Activated CD4-positive, alpha-beta T cell treated with anti-CD3 and anti-CD28 coated beads, Interleukin-2, amount 10 ng/mL, durations not matched to agents 7 days and 5 days (primary cell): ENCODE data around the gene DAPK1. TPM values are rescaled to one million over a fixed set of nuclear protein-coding genes. Genes with fewer than 3 reads are reported as not detected.

Experiments
- CTCF ChIA-PET: fragments of 350-600 bp; sonication (Branson Sonifier 250); formaldehyde crosslinking; loops from one replicate; lab custom pipeline; 2021; ENCODE audit warnings: antibody characterized with exemption; lab: Charles Lee
- POLR2A ChIA-PET: fragments of 350-600 bp; sonication (Branson Sonifier 250); formaldehyde crosslinking; loops from one replicate; lab custom pipeline; 2021; ENCODE audit warnings: antibody characterized with exemption; lab: Charles Lee
- DNase-seq: peaks from one replicate; pipeline ENCODE4 v3.0.0-alpha.2; 2020
- H3K27ac Mint-ChIP-seq: one replicate; pipeline ENCODE4 v1.8.0; 2021; ENCODE audit warnings: mild to moderate bottlenecking, moderate library complexity, mixed read lengths
- H3K27me3 Mint-ChIP-seq: one replicate; pipeline ENCODE4 v1.8.0; 2021; ENCODE audit warnings: mixed read lengths
- H3K36me3 Mint-ChIP-seq: one replicate; pipeline ENCODE4 v1.8.0; 2021; ENCODE audit warnings: low read depth, mixed read lengths
- H3K4me1 Mint-ChIP-seq: one replicate; pipeline ENCODE4 v1.8.0; 2021; ENCODE audit warnings: mixed read lengths
- H3K4me3 Mint-ChIP-seq: one replicate; pipeline ENCODE4 v1.8.0; 2021; ENCODE audit warnings: mild to moderate bottlenecking, moderate library complexity, mixed read lengths
- H3K9me3 Mint-ChIP-seq: one replicate; pipeline ENCODE4 v1.8.0; 2021; ENCODE audit warnings: mixed read lengths
- total RNA-seq, 2 experiments: library from RNA; stranded (reverse); gene quantifications; one replicate each; pipeline ENCODE4 v1.2.3, GENCODE V29; 2021

DAPK1 gene
- under 1 TPM; 0.30 to 0.35 TPM for total RNA-seq

DNA sequence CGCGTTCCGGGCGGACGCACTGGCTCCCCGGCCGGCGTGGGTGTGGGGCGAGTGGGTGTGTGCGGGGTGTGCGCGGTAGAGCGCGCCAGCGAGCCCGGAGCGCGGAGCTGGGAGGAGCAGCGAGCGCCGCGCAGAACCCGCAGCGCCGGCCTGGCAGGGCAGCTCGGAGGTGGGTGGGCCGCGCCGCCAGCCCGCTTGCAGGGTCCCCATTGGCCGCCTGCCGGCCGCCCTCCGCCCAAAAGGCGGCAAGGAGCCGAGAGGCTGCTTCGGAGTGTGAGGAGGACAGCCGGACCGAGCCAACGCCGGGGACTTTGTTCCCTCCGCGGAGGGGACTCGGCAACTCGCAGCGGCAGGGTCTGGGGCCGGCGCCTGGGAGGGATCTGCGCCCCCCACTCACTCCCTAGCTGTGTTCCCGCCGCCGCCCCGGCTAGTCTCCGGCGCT, at the start of gene DAPK1:
TSS of gene DAPK1 (plus strand) at position 264 of the 442 bp plus-strand sequence. CDS start 1,211 bp downstream, outside the sequence.
- no peaks in the 10 kb centered on the region for H3K9me3 Mint-ChIP-seq
- POLR2A ChIA-PET = interaction anchor here (0.6 kb wide), 1 partner anchor 14 kb away, joined by 8 read pairs; no protein-coding TSS in a partner anchor
- H3K4me3 Mint-ChIP-seq = peak within 1 kb of the TSS; percentile 49
- no peak within 1 kb of the TSS for H3K27ac Mint-ChIP-seq
- peaks cover 54% of the 10 kb centered on the region for H3K27me3 Mint-ChIP-seq
- no peak for DNase-seq
- H3K4me1 Mint-ChIP-seq = peaks cover 20% of the 10 kb centered on the region
- no peaks in the 10 kb centered on the region for H3K36me3 Mint-ChIP-seq
- CTCF ChIA-PET = interaction anchor here (0.6 kb wide), 2 partner anchors 102 to 108 kb away, joined by 3 to 4 read pairs; no protein-coding TSS in a partner anchor

GRCh38 chr9:87451149-87451548, 46.5 kb upstream of the DAPK1 start:
- Mint-ChIP-seq H3K36me3 (no peaks in the 10 kb centered on the region), H3K9me3 (peaks cover 12% of the 10 kb centered on the region), H3K4me1 (no peaks in the 10 kb centered on the region), H3K27me3 (peaks cover 3% of the 10 kb centered on the region), H3K4me3 (no peak overlapping the region), H3K27ac (no peak overlapping the region)
- POLR2A ChIA-PET = no interaction called here
- DNase-seq = no peak
- CTCF ChIA-PET = no interaction called here

GRCh38 chr9:87455407-87455806, 42.3 kb upstream of the DAPK1 start:
- Mint-ChIP-seq H3K4me1 (no peaks in the 10 kb centered on the region), H3K27ac (no peak overlapping the region), H3K4me3 (no peak overlapping the region), H3K36me3 (no peaks in the 10 kb centered on the region), H3K9me3 (peaks cover 16% of the 10 kb centered on the region), H3K27me3 (peaks cover 3% of the 10 kb centered on the region)
- ChIA-PET POLR2A (no interaction called here), CTCF (no interaction called here)
- no peak for DNase-seq

DNA sequence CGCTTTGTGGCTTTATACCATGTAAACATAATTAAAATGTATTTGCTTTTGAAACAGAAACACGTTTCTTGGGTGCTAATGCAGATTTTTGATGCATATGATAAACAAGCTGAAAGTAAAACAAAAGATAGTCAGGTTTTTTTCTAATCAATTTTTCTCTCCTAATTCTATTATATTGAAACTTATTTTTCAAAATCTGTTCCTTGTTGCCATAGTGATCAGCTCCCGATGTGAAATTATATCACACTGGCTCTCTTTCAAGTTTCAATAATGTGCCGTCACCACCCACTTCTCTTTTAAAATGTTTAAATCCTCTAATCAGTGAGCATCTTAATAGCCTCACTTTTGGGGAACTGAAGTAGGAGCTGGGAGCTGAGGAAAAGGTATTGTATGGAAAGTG, 36.4 kb upstream of the DAPK1 start:
- CTCF ChIA-PET = interaction anchor here (0.7 kb wide), 2 partner anchors 347 to 1088 kb away, joined by 3 to 5 read pairs; no protein-coding TSS in a partner anchor
- H3K9me3 Mint-ChIP-seq = peaks cover 4% of the 10 kb centered on the region
- POLR2A ChIA-PET = no interaction called here

DNA sequence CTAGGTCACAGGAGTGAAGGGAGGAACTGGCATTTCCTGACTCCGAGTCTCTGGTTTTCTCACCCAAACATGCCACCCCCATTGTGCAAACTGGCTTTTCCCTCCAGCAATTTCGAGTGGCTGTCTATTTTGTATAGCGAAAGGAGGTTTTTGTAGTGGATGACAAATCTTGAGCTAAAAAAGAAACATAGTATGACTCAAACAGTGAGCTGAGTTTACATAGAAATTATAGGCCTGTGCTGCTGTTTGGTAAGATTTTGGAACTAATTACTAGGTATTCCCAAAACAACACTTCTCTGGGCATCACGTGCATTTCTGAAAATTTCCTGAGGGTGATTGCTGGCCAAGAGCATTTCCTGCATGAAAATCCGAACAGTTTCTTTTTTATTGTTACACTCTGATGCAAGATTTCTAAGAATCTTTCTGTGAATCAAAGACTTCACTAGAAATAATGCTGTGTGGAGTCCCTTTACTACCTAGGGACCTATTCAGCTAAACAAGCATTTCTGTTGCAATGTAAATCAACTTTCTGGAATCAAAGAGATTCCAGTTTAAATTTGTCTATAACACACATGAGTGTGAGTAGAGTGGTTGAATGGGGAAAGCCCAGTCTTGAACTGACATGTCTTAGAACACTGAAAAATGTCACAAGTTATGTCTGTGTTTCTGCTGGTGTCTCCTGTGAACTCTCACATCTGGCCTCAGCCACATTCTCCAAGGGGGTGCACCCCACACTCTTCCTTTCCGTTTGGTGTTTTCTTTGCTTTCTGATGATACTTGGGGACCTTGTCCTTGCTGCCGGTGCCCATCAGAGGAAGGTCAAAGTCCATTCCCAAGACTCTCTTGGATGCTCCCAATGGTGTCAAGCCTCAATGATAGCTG, 33.3 kb upstream of the DAPK1 start:
- Mint-ChIP-seq H3K9me3 (peaks cover 2% of the 10 kb centered on the region), H3K4me1 (peaks cover 13% of the 10 kb centered on the region), H3K27ac (no peak overlapping the region), H3K27me3 (no peaks in the 10 kb centered on the region), H3K4me3 (no peak overlapping the region), H3K36me3 (no peaks in the 10 kb centered on the region)
- DNase-seq = no peak
- POLR2A ChIA-PET = no interaction called here
- CTCF ChIA-PET = interaction anchor here (0.7 kb wide), 1 partner anchor 1433 kb away, joined by 5 read pairs; no protein-coding TSS in a partner anchor

More for the DNA sequence above, 36.4 kb upstream of the DAPK1 start:
- Mint-ChIP-seq H3K36me3 (no peaks in the 10 kb centered on the region), H3K27ac (no peak overlapping the region), H3K4me1 (peaks cover 13% of the 10 kb centered on the region), H3K27me3 (no peaks in the 10 kb centered on the region), H3K4me3 (no peak overlapping the region)
- DNase-seq = no peak

GRCh38 chr9:87464992-87465378, 32.7 kb upstream of the DAPK1 start:
- POLR2A ChIA-PET = no interaction called here
- no peak for DNase-seq
- Mint-ChIP-seq H3K9me3 (peaks cover 2% of the 10 kb centered on the region), H3K4me1 (peaks cover 13% of the 10 kb centered on the region), H3K4me3 (no peak overlapping the region), H3K27me3 (no peaks in the 10 kb centered on the region), H3K27ac (no peak overlapping the region), H3K36me3 (no peaks in the 10 kb centered on the region)
- CTCF ChIA-PET = interaction anchor here (0.7 kb wide), 1 partner anchor 1433 kb away, joined by 5 read pairs; no protein-coding TSS in a partner anchor

DNA sequence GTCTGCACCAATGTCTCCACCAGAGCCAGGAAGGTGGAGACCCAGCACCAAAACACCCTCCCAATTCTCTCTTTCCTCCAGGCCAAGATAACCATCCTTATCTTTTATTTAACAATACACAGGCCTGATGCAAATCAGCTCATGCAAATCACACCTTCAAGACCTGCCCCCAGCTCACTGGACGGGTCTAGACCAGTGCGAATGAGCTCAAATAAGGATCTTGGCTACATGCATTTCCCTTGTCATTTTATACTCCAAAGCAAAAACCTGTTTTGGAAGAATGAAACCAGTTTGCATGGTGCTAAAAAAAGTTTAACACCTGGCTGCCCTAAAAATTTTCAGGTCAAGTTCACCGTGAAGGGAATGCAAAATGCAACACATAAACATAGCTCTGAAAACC, 31.9 kb upstream of the DAPK1 start:
- ChIA-PET POLR2A (no interaction called here), CTCF (interaction anchor here (0.6 kb wide), 1 partner anchor 54 kb away, joined by 5 read pairs; no protein-coding TSS in a partner anchor)
- Mint-ChIP-seq H3K27me3 (no peaks in the 10 kb centered on the region), H3K36me3 (no peaks in the 10 kb centered on the region), H3K9me3 (peaks cover 2% of the 10 kb centered on the region), H3K27ac (no peak overlapping the region), H3K4me3 (no peak overlapping the region), H3K4me1 (peaks cover 13% of the 10 kb centered on the region)
- no peak for DNase-seq

- ChIA-PET POLR2A (no interaction called here), CTCF (no interaction called here)
- H3K27ac Mint-ChIP-seq = no peak overlapping the region
These were observed 30.5 kb upstream of the DAPK1 start for GRCh38 chr9:87467187-87467586.

DNA sequence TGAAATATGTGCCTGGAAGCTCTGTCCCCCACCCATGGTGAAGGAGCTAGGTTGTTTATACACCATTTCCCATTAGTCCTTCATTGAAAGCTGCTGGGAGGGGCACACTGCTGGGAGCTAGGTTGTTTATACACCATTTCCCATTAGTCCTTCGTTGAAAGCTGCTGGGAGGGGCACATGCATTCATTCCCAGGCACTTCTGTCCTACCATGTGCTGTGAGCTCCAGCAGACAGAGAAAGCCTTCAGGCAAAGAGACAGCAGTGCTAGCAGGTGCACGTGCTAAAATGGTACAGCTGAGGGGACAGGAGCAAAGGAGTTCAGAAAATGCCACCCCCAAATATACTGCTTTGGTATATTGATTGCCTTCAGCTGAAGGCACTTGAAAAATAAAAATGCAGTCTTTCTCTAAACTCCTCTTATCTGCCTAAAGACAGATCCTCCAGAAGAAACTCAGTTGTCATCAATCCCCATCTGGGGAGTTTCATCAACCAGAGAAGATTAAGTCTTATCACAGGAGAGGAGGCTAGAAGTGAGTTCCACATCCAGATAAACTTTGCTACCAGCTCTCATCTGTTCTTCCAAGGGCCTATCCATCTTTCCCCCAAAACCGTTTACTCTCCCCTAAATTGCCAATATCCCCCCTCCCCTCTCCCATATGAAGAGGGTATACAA, 27.7 kb upstream of the DAPK1 start:
- POLR2A ChIA-PET = no interaction called here
- Mint-ChIP-seq H3K27ac (no peak overlapping the region), H3K36me3 (no peaks in the 10 kb centered on the region), H3K9me3 (peaks cover 2% of the 10 kb centered on the region), H3K4me1 (peaks cover under 1% of the 10 kb centered on the region), H3K27me3 (no peaks in the 10 kb centered on the region), H3K4me3 (no peak overlapping the region)
- CTCF ChIA-PET = no interaction called here
- no peak for DNase-seq

More at GRCh38 chr9:87467187-87467586, 30.5 kb upstream of the DAPK1 start:
- Mint-ChIP-seq H3K27me3 (no peaks in the 10 kb centered on the region), H3K4me3 (no peak overlapping the region), H3K36me3 (no peaks in the 10 kb centered on the region), H3K4me1 (peaks cover 13% of the 10 kb centered on the region), H3K9me3 (peaks cover 2% of the 10 kb centered on the region)
- no peak for DNase-seq

- H3K4me3 Mint-ChIP-seq = no peak overlapping the region
- no peaks in the 10 kb centered on the region for H3K4me1 Mint-ChIP-seq
- ChIA-PET CTCF (interaction anchor here (0.6 to 0.7 kb wide), 2 partner anchors 361 to 785 kb away, joined by 3 to 4 read pairs; no protein-coding TSS in a partner anchor), POLR2A (no interaction called here)
- no peaks in the 10 kb centered on the region for H3K27me3 Mint-ChIP-seq
- no peaks in the 10 kb centered on the region for H3K36me3 Mint-ChIP-seq
- no peak overlapping the region for H3K27ac Mint-ChIP-seq
- no peak for DNase-seq
- H3K9me3 Mint-ChIP-seq = peaks cover 2% of the 10 kb centered on the region
These were observed 25.9 kb upstream of the DAPK1 start for GRCh38 chr9:87471746-87472145.

- CTCF ChIA-PET = no interaction called here
- POLR2A ChIA-PET = no interaction called here
- Mint-ChIP-seq H3K36me3 (no peaks in the 10 kb centered on the region), H3K4me1 (peaks cover 6% of the 10 kb centered on the region), H3K9me3 (no peaks in the 10 kb centered on the region), H3K27ac (no peak overlapping the region), H3K27me3 (no peaks in the 10 kb centered on the region), H3K4me3 (no peak overlapping the region)
- DNase-seq = no peak
These were observed 22.2 kb upstream of the DAPK1 start for GRCh38 chr9:87475463-87475862.

GRCh38 chr9:87478226-87478992, 19.3 kb upstream of the DAPK1 start:
- Mint-ChIP-seq H3K4me3 (no peak overlapping the region), H3K4me1 (peaks cover 6% of the 10 kb centered on the region), H3K9me3 (no peaks in the 10 kb centered on the region), H3K36me3 (no peaks in the 10 kb centered on the region), H3K27me3 (no peaks in the 10 kb centered on the region), H3K27ac (no peak overlapping the region)
- no peak for DNase-seq
- POLR2A ChIA-PET = no interaction called here
- CTCF ChIA-PET = no interaction called here
